IMR-90 (cell line): Measurements from ENCODE around the gene DPM1.

ENCODE experiments used
- BHLHE40 ChIP-seq: fragments of 150-350 bp; IDR thresholded peaks from 2 replicates; pipeline ENCODE4 v1.6.1; 2016; ENCODE audit warnings: mild to moderate bottlenecking, low read depth, low read length
- CEBPB ChIP-seq: IDR thresholded peaks from 2 replicates; pipeline ENCODE4 v1.6.1; 2012; ENCODE audit warnings: low read depth, low read length, improper control_type of control experiment
- CTCF ChIP-seq: conservative IDR thresholded peaks from 2 replicates; pipeline ENCODE4 v1.5.1; 2012; ENCODE audit warnings: mild to moderate bottlenecking, low read depth, low read length, improper control_type of control experiment
- ELK1 ChIP-seq: fragments of 150-350 bp; IDR thresholded peaks from 2 replicates; pipeline ENCODE4 v1.6.1; 2016; ENCODE audit warnings: low read depth, mild to moderate bottlenecking, low read length, moderate library complexity, borderline replicate concordance
- MXI1 ChIP-seq: IDR thresholded peaks from 2 replicates; pipeline ENCODE4 v1.6.1; 2012; ENCODE audit warnings: low read depth, mild to moderate bottlenecking, low read length, moderate library complexity, borderline replicate concordance
- POLR2A ChIP-seq: IDR thresholded peaks from 2 replicates; pipeline ENCODE4 v1.6.1; 2012; ENCODE audit warnings: mild to moderate bottlenecking, low read depth, low read length
- RAD21 ChIP-seq: IDR thresholded peaks from 2 replicates; pipeline ENCODE4 v1.6.1; 2012; ENCODE audit warnings: low read length, improper control_type of control experiment
- RFX5 ChIP-seq: IDR thresholded peaks from 2 replicates; pipeline ENCODE4 v1.8.0; 2012; ENCODE audit warnings: low read depth, mild to moderate bottlenecking, low read length, moderate library complexity
- SMC3 ChIP-seq: fragments of 150-350 bp; IDR thresholded peaks from 2 replicates; pipeline ENCODE4 v1.6.1; 2016; ENCODE audit warnings: low read depth, mild to moderate bottlenecking, antibody characterized with exemption, low read length, moderate library complexity

GRCh38 chr20:51004305-51004727 is 46.0 kb upstream of the DPM1 start:
- TF ChIP-seq CTCF (no peak), RFX5 (no peak), POLR2A (no peak), MXI1 (no peak), ELK1 (no peak), CEBPB (no peak), SMC3 (no peak), RAD21 (no peak), BHLHE40 (no peak)
